Measurements from ENCODE around the gene TRPC4AP.
"Not testable (repeated sequence)": the region's sequence is repeated elsewhere in the genome, so short reads cannot be mapped to it uniquely, and the experiment has no call there.

TRPC4AP gene, protein sequence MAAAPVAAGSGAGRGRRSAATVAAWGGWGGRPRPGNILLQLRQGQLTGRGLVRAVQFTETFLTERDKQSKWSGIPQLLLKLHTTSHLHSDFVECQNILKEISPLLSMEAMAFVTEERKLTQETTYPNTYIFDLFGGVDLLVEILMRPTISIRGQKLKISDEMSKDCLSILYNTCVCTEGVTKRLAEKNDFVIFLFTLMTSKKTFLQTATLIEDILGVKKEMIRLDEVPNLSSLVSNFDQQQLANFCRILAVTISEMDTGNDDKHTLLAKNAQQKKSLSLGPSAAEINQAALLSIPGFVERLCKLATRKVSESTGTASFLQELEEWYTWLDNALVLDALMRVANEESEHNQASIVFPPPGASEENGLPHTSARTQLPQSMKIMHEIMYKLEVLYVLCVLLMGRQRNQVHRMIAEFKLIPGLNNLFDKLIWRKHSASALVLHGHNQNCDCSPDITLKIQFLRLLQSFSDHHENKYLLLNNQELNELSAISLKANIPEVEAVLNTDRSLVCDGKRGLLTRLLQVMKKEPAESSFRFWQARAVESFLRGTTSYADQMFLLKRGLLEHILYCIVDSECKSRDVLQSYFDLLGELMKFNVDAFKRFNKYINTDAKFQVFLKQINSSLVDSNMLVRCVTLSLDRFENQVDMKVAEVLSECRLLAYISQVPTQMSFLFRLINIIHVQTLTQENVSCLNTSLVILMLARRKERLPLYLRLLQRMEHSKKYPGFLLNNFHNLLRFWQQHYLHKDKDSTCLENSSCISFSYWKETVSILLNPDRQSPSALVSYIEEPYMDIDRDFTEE

GRCh38 chr20:35092524-35093266, at the start of gene TRPC4AP:
Gene TRPC4AP (minus strand): TSS chr20:35092807. CDS start chr20:35092781, 26 bp downstream.
- DNase-seq = peak; percentile 29 to 91 (median 81)

- no peak for DNase-seq
These were observed 43.4 kb upstream of the TRPC4AP start for GRCh38 chr20:35135867-35136586.

DNA sequence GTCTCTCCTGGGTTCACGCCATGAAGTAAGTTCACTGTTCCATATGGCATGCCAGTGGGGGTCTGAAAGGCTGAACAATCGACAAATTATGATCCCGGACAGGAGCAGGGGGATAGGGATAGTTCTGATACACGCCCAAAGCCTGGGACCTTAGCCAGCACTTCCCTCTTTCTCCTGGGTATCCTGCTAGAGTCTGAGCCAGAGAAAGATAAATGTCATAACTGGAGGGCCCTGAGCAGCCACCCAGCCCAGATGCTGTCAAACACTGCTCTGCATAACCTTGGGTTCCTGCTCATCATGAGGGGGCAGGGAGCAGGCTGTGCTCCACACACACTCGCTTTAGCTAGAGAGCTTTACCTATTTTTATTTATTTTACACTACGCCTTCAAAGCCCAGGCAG, 42.3 kb upstream of the TRPC4AP start:
- no peak for DNase-seq

GRCh38 chr20:35134472-35134871, 41.9 kb upstream of the TRPC4AP start:
- DNase-seq = no peak

DNA sequence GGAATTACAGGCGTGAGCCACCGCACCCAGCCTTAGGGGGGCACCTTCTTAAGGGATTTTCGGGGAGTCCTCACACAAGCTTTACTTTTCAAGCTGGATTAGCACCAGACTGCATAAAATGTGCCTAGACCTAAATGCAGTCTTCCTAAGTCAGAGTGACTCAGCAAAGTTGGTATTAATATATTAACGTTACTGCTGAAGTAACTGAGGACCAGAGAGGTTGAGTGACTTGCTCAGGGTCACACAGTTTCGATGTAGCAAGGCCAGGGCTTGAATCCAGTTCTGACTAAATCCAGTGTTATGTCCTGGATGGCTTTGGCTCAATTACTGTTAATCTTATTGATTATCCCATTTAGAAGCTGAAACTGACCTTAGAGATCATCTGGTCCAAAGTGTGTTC, 41.1 kb upstream of the TRPC4AP start:
- DNase-seq = no peak

DNA sequence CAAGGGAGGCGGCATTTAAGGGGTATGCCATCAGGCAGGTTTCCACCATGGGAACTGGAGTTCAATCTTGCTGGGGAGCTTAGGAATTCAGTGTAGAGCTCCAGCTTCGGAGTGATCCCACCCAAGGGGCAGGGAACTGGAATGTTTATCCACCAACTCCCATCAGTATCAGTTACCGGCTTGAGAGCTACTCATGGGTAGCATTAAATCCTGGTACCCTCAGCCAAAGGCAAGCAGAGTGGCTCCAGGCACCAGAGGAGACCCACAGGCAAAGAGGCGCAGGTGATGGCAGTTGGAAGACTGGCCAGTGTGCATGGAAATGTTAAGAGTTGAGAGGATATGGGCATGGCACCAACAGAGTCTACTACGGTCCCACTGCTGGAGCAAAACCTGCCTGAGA, 40.4 kb upstream of the TRPC4AP start:
- no peak for DNase-seq

DNA sequence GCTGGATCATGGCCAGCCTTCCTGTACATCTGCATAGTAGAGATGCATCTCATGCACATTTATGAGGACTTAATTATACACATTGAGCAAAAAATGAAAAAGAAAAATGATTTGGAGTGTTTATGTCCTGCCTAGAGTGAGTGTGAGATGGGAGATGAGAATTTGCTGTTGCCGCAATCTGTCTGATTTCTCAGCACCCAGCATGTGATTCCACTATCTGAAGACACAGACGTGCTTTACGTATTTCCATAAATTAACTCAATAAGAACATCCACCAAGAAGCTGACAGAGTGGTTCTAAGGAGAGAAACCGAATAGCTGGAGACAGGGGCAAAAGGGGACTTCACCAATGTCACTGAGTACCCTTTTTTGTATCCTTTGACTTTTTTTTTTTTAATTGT, 39.3 kb upstream of the TRPC4AP start:
- DNase-seq = no peak

DNA sequence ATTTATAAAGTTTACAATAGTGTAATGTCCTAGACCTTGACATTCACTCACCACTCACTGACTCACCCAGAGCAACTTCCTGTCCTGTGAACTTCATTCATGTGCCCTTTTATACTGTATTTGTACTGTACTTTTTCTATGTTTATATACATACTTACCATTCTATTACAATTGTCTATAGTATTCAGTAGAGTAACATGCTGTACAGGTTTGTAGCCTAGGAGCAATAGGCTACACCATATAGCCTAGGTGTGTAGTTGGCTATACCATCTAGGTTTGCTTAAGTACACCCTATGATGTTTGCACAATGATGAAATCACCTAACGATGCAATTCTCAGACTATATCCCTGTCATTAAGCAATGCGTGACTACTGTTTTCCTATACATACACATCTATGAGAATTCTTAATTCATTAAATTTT, 37.1 kb upstream of the TRPC4AP start:
- no peak for DNase-seq

DNA sequence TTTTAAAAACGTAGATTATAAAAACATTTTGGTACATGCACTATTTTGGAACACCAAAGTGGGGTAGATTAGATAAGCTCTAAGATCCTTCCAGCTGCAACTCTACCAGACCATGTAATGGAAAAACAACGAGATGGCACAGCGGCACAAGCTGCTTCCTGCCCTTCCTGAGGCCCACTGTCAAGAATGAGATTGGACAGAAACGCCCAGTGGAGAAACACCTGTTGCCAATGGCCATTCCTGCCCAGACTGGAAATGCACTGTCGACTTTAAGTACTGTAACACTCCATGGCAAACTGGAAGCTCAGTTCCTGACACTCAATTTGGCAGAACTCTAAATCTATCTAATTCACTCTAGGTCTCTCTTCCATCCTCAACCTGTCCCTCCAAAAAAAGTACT, 33.1 kb upstream of the TRPC4AP start:
- DNase-seq = no peak

DNA sequence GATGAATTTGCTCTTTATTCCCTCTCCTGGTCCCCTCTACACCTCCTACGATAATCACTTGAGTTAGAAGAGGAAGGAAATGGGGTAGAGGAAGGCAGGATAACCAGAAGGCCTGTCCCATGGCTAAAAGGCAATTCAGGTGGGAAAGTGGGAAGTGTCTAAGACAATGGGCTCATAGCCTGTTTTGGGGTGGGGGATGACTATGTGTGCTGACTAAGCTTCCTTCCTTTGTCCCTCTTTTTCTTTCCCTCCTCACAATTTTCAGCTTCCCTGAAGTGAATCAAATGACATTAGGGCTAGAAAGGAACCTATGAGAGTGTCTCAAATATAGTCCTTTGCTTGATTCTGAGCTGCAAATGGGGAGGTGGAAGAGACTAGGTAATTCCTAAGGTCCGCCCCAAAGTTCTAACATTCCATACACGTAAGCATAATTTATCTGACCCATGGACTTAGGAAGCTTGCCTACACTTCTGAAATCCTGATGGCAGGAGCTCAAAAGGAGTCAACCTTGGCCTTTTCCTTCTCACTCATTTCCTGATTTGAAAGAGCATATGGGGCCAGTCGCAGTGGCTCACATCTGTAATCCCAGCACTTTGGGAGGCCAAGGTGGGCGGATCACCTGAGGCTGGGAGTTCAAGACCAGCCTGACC, 30.3 kb upstream of the TRPC4AP start:
- no peak for DNase-seq

- no peak for DNase-seq
These were observed 28.6 kb upstream of the TRPC4AP start for GRCh38 chr20:35121186-35121585.

GRCh38 chr20:35120012-35120701, 27.6 kb upstream of the TRPC4AP start:
- DNase-seq = no peak

- DNase-seq = no peak
These were observed 25.0 kb upstream of the TRPC4AP start for GRCh38 chr20:35117629-35118028.

DNA sequence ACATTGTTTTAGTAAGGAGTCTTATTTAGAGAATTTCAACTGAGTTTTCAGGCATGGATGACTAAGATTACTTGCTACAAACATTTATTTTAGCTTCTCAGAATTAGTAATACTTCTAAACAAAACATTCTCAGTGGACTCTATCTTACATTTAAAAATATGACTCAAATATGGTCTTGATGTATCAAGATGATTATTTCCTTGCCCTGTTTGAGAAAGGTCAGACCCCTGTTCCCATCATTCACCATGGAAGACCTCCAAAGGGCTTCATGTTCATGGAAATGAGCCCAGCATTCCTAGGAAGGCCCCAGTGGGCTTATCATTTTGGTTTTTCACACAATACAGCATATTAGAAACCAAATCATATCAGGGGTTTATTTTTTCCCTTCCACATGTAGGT, 24.6 kb upstream of the TRPC4AP start:
- DNase-seq = no peak

- DNase-seq = no peak
These were observed 23.7 kb upstream of the TRPC4AP start for GRCh38 chr20:35116258-35116657.

DNA sequence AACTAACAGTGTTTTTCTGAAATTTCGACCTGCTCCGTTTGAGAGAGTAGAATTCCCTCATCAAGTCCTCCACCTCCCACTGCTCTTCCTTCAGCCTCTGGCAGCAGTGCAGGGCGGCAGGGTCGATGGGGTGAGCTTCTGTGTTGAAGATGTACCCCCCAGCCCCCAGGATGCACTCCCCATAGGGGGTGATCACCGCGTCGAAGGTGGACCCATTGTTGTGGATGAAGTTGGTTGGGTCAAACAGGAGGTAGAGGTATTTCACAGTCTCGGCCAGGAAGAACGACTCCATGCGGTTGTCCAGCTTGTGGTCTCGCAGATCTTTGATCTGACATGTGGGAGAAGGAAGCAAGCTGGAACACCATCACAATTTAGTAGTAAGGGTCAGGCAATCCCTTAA, 23.0 kb upstream of the TRPC4AP start:
- DNase-seq = no peak

- not testable (repeated sequence) for DNase-seq
These were observed 19.7 kb upstream of the TRPC4AP start for GRCh38 chr20:35112276-35112675.

DNA sequence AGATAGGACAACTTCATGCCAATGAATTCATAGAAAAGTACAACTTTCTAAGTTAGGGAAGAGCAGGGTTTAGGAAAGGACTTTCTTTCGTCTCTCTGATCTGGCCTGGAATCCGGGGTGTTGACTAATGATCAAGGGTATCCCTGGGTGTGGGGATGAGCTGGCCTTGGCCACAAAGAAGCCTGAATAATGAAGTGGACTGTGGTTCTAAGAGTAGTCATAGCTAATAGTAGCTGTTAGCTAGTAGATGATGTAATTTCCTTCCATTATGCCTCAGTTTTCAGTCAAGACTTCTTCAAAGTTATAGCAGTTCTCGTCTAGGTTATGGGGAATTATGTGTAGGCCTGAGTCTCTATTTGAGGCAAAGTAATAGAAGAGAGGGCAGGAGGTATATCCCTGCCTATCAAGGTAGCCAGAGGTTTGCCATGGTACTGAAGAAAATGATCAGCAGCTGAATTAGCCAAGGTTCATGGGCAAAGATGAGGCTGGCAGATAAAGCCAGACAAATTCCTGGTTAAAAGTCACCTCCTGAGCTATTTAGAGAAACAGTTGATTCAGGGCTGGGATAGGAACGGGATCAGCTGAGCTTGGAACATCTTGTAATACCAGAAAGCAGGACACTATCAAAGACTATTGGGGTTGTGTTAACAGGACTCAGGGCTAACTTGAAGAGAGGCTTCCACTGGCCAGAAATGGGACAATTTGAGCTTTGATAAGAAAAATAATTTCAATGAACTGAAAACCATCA, 18.7 kb upstream of the TRPC4AP start:
- DNase-seq = no peak

DNA sequence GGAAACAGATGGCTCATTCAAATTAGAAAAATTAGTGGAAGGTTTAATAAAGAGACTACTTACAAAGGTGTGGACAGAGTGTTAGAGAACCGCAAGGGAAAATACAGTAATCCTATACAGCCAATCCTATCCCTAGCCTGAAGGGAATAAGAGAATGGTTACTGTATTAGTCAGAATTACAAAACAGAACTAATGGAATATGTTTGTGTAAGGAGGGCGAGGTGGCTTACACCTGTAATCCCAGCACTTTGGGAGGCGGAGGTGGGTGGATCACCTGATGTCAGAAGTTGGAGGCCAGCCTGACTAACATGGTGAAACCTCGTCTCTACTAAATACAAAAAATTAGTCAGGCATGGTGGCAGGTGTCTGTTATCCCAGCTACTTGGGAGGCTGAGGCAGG, 16.3 kb upstream of the TRPC4AP start:
- no peak for DNase-seq

All from amygdala (tissue), 56 donors.